ENCODE results near the gene AHNAK2.
"Not testable (repeated sequence)": the region's sequence is repeated elsewhere in the genome, so short reads cannot be mapped to it uniquely, and the experiment has no call there.

Gene AHNAK2

DNA sequence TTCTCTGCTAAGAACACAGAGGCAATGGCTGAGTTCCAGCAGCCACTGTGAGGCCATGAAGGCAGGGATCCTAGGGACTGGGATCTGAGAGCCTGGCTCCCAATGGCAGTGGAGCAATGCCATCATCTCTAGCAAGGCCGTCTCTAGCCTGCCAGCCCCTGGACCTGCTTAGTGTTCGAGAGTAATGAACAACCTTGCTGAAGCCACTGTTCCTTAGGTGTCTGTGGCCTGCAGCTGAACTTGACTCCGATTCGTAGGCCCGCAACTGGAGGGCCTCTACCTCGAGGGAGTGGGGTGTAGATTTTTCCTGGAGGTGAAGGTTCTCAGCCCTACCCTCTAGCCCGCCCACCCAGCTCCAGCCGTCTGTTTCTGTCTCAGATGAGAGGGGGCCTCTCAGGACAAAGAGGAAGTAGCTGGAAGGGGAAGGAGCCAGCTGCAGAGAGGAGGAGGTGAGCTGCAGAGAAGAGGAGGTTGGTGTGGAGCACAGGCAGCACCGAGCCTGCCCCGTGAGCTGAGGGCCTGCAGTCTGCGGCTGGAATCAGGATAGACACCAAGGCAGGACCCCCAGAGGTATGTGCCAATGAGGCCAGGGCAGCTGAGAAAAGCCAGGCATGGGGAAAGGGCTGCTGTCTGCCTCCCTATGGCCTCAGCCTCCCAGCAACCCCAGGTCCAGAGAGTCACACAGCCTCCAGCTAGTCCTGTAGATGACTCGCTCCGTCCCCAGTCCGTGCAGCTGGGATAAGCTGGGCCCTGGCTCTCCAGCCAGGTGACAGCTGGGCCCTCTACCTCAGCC, 53.6 kb downstream of the AHNAK2 start, which contains the start of gene PLD4:
Gene PLD4 (plus strand): TSS at position 459 of the 793 bp plus-strand sequence. CDS start 2,262 bp downstream, outside the sequence.
- DNase-seq, result peak; percentile 38

DNA sequence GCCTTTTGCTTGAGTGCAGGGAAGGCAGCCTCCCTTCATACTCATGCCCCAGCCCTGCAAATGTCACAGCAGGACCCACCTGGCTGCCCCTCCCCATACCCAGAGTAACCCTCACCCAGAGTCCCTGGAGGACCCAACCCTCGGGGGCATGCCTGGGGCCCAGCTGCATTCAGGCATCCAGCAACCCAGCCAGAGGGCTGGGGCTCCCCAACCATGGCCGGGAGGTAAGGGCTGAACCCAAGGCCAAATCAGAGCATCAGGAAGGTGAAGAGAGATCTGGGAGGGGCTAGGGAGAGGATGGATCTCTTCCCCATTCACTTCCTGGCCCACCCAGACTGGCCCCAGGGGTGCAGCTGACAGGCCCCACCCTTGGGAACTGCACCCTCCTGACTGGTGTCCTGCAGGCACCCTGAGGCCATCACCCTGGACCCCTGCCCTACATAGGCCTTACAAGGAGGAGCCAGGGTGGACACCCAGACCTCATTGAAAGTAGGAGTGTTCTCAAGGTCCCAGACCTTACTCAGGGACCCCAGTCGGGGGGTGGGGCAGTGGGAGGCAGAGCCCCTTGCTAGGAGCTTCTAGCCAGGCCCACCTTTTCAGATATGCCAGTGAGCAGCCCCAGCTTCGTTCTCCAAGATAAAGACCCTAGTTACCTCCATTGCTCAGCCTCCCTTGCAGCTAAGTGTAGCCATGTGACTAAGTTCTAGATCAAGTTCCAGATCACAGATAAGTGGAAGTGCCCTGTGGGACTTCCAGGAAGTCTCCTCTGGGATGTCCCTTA, 54.3 kb downstream of the AHNAK2 start:
- DNase-seq, result no peak

DNA sequence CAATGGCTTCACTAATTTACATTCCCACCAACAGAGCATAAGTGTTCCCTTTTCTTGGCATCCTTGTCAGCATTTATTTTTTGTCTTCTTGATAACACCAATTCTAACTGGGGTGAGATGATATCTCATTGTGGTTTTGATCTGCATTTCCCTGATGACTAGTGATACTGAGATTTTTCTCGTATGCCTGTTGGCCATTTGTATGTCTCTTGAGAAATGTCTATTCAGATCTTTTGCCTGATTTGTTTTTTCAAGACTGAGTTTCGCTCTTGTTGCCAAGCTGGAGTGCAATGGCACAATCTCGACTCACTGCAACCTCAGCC, 58.2 kb downstream of the AHNAK2 start:
- DNase-seq, result no peak

DNA sequence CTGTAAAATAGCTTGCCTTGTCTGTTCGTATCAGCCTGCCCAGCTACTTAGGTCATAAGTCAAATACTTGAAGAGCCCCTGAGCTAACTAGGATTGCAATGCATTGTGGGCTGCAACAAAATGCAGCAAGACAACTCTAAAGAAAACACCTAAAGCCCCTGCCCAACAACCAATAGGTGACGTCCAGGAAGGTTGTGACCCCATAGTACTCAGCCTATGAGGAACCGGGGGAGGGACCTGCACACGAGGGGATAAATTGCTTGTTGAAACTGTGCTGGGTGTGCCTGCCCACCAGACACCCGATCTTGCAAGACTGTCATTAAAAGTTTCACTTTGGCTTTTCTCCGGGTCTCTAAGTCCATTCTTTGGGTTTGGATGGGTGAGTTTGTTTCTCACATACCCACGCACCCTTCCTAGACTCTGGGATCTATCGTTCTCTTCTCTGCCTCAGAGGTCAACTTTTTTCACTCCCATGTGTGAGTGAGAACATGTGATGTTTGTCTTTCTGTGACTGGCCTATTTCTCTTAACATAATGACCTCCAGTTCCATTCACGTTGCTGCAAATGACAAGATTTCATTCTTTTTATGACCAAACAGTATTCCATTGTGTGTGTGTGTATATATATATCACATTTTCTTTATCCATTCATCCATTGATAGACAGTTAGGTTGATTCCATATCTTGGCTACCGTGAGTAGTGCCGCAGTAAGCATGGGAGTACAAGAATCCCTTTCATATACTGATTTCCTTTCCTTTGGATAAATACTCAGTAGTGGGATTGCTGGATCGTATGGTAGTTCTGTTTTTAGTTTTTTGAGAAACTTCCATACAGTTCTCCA, 58.8 kb downstream of the AHNAK2 start:
- not testable (repeated sequence) for DNase-seq

DNA sequence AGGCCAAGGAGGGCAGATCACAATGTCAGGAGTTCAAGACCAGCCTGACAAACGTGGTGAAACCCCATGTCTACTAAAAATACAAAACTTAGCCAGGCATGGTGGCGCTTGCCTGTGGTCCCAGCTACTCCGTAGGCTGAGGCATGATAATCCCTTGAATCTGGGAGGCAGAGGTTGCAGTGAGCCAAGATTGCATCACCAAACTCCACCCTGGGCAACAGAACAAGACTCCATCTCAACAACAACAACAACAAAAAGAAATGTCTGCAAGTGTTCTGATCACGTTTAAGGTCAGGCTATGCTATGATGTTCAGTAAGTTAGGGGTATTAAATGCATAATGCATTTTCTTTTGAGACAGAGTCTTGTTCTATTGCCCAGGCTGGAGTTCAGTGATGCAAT, 60.2 kb downstream of the AHNAK2 start:
- DNase-seq, result no peak

DNA sequence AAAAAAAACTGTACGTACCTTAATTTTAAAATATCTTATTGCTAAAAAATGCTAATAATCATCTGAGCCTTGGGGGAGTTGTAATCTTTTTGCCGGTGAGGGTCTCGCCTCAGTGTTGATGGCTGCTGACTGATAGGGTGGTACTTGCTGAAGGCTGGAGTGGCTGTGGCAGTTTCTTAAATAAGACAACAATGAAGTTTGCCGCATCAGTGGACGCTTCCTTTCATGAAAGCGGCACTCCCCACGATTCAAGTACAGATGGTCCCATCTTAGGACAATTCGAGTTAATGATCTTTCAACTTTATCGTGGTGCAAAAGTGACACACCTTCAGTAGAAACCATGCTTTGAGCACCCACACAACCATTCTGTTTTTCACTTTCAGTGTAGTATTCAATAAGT, 61.1 kb downstream of the AHNAK2 start:
- DNase-seq, result no peak

DNA sequence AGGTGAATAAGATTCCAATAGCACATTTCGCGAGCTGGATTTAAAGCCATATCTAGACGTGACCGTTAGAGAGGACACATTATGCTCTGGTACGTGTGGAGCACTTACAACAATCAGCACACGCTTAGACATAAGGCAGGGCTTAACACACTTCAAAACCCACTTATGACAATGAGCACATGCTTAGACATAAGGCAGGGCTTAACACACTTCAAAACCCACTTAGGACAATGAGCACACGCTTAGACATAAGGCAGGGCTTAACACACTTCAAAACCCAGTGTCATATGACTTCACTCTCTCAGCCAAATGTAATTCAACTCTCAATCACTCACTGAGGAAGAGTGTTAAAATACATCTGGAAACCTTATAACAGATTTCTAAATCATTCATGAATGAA, 64.7 kb downstream of the AHNAK2 start:
- no peak for DNase-seq

DNA sequence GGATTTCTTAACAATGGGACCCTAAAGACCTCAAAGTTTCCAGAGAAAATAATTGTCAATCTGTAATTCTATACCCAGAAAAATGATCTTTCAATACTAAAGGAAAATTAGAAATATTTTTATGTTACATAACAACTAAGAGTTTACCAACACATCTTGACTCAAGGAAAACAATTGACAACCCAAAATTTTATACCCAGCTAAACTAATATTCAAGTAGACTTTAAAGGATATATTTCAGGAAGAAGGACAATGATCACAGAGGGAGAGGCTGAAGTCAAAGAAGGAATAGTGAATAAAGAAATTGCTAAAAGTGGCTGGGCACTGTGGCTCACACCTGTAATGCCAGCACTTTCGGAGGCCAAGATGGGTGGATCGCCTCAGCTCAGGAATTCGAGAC, 66.1 kb downstream of the AHNAK2 start:
- no peak for DNase-seq

DNA sequence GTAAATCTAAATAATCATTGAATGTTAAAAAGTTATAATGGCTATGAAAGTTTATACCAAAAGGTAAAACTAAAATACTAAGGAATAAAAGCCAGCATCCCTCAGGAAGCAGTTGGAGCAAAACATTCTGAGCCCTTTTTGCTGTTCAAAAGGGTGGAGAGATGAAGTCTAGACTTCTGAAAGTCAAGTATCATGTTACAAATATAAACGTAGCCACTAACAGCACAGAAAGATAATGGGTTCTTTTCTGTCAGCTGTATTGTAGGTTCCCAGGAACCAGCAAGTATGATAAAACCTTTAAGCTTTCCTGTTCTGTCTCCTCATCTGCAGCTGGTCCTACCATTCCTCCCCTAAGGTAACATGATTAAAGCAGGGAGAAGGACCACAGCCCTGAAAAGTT, 69.9 kb downstream of the AHNAK2 start:
- no peak for DNase-seq

DNA sequence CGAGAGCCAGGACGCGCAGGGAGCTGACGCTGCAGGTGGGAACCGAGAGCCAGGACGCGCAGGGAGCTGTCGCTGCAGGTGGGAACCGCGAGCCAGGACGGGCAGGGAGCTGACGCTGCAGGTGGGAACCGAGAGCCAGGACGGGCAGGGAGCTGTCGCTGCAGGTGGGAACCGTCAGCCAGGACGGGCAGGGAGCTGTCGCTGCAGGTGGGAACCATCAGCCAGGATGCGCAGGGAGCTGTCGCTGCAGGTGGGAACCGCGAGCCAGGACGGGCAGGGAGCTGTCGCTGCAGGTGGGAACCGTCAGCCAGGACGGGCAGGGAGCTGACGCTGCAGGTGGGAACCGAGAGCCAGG, 72.6 kb downstream of the AHNAK2 start:
- DNase-seq, result not testable (repeated sequence)

DNA sequence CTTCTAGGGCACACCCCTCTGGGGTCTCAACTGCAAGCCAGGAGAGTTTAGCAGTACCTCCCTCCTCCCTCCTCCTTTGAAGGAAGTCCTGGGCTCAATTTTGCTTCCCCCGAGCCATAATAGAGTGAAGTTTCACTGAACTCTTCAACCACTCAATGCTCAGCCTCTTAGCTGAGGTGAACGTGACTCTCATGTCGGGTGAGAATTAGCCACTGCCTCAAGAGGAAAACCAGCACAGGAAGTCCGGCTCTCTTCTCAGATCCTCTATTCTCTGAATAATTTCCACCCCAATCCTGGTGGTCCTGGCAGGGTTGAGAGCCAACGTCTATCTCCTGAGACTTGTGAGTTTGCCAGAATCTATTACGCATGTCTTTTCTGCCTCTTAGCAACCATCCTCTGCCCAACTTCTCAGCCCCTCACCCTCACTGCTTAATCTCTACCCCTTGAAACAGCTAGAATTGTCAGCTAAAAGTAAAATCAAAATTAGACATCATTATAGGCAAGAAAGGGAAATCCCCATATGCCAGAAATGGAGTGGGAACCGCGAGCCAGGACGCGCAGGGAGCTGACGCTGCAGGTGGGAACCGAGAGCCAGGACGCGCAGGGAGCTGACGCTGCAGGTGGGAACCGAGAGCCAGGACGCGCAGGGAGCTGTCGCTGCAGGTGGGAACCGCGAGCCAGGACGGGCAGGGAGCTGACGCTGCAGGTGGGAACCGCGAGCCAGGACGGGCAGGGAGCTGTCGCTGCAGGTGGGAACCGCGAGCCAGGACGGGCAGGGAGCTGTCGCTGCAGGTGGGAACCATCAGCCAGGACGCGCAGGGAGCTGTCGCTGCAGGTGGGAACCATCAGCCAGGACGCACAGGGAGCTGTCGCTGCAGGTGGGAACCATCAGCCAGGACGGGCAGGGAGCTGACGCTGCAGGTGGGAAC, 73.3 kb downstream of the AHNAK2 start:
- not testable (repeated sequence) for DNase-seq

DNA sequence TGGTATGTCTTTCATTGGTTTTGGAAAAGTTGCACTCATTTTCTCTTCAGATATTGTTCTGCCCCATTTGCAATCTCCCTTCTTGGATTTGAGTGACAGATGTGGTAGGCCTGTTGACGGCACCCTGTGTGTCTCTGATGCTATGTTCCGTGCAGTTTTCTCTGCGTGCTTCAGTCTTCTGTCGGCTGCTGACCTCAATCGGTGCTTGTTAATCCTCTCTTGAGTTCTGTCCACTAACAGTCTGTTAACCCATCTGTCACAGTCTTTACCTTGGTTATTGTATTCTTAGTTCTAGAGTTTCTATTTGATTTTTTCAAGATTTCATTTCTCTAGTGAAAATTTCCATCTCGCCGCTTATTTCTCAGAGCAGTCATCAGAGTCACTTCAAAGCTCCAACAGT, 74.2 kb downstream of the AHNAK2 start:
- no peak for DNase-seq

DNA sequence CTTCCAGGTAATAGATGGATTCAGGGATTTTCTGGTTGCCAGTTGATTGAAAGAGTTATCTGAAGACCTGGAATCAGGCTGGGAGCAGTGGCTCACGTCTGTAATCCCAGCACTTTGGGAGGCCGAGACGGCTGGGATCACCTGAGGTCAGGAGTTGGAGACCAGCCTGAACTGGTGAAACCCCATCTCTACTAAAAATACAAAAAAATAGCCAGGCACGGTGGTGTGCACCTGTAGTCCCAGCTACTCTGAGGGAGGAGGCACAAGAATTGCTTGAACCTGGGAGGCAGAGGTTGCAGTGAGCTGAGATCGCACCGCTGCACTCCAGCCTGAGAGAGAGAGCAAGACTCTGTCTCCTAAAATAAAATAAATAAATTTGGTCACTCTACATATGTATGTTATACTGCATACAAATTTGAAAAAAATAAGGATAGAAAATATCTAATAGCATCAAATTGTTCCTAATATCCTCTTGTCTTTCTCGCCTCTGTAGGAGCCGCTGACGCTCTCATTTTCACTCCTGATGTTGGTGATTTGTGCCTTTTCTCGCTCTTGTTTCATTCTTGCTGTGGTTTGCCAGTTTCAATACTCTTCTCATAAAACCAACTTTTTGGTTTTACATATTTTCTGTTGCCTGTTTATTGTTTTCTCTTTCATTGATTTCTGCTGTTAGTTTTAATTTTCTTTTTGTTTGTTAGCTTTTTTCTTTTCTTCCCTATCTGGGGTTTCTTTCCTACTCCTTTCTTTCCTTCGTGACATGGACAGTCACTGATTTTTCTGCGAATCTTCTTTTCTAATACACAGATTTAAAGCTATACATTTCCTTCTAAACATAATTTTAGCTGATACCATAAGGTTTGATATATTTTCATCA, 77.3 kb downstream of the AHNAK2 start:
- DNase-seq, result no peak

DNA sequence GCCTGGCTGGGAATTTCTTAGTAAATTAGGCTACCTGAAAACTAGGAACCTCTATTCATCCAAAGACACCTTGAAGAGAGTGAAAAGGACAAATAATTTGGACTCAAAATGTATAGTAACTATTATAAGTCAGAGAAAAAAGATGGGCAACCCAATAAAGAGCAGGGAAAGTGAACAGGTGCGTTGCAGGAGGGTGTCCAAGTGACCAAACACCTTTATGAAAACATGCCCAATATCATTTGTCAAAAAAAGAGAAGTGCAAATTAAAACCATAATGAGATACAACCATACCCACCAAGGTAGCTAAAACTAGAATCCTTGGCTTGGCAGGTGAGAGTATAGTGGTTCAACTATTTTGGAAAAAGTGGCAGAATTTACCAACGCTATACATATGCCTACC, 78.4 kb downstream of the AHNAK2 start:
- DNase-seq, result no peak

DNA sequence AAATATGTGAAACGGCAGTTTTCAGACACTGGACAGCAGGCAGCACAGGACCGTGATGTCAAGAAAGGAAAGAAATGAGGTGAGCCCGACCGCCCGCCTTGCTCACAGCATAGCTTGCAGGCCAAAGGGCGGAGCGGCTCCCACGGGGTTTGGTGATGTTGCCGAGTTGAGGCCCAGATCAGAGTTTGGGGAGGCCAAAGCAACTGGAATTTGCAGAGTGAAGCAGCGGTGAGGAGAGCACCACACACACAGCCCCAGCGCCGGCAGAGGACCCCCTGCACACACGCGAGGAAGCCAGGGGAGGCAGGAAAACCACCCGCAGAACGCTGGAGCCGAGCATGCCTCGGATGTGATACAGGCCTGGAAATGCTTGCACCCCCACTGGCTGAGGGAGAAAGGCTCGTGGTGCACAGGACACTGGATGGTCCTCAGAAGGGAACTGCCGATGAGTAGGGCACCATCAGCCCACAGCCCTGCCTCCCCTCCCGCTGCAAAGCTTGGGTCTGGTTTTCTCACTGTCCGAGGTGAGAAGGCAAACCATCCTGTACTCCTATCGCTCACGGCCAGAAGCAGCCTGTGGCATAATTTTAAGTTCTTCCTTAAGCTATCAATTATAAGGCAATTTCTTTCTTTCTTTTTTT, 79.2 kb downstream of the AHNAK2 start:
- DNase-seq, result no peak

DNA sequence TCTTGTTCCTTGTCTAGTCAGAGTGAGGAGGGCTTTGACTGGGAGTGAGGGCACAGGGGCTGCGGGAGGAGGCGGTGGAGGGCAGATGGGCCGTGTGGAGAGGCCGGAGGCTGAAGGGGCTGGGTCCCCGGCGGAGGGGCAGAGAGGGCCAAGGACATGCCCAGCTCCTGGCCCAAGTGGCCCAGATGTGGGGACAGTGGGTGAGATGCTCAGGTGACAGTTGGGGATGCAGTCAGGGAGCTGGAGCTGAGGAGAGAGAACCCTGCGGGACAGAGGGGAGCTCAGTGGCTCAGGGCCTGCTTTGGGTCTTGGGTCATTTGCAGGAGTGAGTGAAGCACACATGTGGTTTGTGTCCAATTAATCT, 80.0 kb downstream of the AHNAK2 start:
- DNase-seq, result no peak

DNA sequence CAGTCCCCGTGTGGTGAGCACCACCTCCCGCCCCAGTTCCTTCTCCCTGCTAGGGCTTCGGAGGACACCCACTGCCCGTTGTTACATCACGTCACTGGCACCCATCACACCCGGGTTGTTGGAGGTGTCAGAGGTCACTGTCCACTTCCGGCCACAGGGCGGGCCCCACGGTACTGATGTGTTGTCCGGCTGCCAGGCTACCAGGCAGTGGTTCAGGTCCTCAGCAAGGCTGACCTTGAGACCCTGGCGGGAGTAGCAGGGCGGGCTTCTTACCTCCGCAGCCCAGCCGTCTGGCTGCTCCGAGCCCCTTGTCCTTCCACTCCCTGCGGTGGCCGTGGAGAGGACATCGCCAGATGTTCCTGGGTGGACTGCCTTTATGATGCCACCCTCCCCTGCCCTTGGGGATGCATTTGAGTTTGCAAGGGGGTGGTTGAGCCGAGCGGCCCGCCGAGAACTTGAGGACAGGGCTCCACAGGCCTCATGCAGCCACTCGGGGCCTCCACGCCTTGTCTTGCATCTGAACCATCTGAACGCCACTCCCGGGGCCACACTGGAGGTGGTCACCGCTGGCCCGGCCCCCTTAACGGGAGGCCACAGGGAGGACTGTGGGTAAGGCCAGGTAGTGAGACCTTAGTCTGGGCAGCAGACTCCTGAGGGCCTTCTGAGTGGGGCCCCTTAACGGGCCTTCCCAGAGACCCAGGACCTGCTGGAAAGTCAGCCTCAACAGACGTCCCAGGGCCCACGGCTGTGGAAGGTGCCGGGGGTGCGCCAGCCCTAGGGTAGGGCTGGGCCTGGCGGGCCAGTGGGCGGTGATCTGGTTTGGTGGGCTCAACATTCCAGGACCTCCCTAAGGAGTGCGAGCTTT, 80.6 kb downstream of the AHNAK2 start:
- DNase-seq, result no peak

DNA sequence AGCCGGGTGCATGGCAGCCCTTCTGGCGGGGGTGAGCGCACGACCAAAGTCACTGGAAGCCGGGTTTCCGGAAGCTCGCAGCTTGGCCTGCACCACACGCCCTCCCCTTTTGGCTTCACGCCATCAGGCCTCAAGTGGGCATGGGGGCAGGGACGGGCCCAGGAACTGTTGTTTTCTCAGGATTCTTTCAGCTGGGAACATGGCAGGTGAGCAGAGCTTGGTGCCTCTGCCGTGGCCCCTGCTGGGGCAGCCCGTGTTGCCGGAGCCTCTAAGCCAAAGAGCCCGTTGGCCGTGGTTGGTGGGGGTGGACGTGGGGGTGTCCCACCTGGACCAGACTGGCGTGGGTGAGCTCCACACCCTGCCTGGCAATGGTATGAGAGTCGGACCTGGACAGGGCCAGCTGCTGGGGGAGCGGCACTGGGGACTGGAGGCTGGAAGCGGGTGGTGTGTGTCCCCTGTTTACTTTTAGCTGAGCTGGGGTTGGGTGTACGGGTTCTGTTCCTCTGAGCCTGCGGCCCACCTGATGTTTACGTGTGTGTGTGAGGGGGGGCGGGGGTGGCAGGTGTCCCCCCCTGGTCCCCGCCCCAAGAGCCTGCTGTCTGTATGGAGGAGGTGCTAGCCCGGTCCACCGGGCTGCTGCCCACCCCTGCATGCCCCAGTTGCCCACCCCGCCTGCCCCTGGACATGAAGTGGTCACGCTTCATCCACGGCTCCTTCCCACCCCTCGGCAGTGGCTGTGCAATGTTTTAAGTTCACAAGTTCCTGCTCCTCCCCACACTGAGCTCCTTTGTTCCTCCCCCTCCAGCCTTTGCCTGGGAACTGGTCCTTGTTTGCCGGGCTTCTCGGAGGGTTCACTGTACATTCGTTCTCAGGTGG, 82.2 kb downstream of the AHNAK2 start:
- DNase-seq, result no peak

DNA sequence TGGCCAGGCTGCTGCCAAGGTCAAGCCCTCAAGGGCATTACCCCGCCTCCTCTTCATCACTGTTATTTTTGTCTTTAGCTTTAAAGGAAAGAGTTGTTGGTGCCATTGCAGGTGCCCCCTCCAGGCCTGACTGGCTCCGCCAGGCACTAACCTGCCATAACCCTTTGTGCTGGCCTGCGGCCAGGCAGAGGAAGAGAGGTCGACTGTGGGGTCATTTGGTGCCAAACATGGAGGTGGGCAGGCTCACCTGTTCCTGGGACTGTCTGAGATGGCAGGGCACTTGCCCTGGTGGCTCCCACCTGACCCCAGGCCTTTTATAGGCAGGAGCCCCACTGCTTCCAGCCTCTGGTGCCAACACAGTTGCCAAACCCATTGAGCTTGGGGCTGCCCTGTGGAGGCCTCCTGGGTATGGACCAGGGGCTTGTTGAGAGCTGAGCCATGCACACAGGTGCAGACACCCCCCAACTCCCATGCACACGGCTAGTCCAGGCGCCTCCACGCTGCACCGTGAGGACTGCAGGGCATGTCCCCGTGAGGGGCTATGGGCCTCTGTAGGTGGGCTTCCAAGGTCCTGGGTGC, 82.9 kb downstream of the AHNAK2 start:
- DNase-seq, result no peak

Measured in KG1 (cell line).